ENCODE data around the gene TTC1.

The TTC1 gene

DNA sequence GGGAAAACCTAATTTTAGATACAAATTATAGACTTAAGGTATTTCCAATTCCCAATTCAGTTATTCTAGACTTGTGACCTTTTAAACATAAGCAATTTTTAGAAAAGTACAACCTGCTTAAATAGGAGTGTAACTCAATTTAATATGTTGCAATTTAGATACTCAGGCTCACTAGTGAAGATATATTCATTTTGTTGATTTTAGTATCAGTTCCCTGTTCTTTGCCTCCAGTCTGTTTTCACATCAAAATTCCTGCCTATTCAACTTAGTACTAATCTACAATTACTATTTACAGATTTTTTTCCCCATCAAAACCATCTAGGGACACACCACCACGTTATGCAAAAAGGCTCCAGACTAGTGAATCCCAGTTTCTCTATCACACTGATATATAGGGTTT, 79.9 kb downstream of the TTC1 start:
- TF ChIP-seq CREB1 (IDR thresholded peaks at IDR 0.05; ENCODE audit: low read depth) (no peak), EP300 (IDR thresholded peaks at IDR 0.05; ENCODE audit: borderline replicate concordance) (no peak), TCF12 (IDR thresholded peaks at IDR 0.05; ENCODE audit: low read depth) (no peak), YY1 (IDR thresholded peaks at IDR 0.05; ENCODE audit: low read depth) (no peak), NFIC (IDR thresholded peaks at IDR 0.05) (no peak), TEAD4 (IDR thresholded peaks at IDR 0.05) (no peak), CEBPB (IDR thresholded peaks at IDR 0.05) (no peak)
- TF ChIP-seq, protein P1, sequence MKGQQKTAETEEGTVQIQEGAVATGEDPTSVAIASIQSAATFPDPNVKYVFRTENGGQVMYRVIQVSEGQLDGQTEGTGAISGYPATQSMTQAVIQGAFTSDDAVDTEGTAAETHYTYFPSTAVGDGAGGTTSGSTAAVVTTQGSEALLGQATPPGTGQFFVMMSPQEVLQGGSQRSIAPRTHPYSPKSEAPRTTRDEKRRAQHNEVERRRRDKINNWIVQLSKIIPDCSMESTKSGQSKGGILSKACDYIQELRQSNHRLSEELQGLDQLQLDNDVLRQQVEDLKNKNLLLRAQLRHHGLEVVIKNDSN (IDR thresholded peaks at IDR 0.05): no peak
- TF ChIP-seq, protein P2, sequence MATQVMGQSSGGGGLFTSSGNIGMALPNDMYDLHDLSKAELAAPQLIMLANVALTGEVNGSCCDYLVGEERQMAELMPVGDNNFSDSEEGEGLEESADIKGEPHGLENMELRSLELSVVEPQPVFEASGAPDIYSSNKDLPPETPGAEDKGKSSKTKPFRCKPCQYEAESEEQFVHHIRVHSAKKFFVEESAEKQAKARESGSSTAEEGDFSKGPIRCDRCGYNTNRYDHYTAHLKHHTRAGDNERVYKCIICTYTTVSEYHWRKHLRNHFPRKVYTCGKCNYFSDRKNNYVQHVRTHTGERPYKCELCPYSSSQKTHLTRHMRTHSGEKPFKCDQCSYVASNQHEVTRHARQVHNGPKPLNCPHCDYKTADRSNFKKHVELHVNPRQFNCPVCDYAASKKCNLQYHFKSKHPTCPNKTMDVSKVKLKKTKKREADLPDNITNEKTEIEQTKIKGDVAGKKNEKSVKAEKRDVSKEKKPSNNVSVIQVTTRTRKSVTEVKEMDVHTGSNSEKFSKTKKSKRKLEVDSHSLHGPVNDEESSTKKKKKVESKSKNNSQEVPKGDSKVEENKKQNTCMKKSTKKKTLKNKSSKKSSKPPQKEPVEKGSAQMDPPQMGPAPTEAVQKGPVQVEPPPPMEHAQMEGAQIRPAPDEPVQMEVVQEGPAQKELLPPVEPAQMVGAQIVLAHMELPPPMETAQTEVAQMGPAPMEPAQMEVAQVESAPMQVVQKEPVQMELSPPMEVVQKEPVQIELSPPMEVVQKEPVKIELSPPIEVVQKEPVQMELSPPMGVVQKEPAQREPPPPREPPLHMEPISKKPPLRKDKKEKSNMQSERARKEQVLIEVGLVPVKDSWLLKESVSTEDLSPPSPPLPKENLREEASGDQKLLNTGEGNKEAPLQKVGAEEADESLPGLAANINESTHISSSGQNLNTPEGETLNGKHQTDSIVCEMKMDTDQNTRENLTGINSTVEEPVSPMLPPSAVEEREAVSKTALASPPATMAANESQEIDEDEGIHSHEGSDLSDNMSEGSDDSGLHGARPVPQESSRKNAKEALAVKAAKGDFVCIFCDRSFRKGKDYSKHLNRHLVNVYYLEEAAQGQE (IDR thresholded peaks at IDR 0.05; ENCODE audit: low read depth): no peak

DNA sequence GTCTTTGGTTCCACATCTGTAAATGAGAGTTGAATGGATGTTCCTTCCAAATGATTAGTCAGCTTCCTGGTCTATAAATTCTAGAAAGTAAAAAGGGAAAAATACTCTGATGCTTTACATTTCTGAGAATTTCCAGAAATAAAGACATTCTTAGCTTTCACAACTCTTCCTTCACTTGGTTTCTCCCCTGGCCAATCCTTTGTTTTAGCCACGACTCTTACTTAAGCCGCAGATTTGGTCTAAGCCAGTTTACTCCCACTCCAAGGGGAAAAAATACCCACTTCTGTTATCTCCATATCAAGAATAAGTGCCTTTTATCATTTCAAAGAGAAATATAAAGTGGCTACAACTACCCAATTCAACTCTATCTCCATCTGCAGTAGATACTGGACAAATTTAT, 80.6 kb downstream of the TTC1 start:
- TF ChIP-seq ZBTB7A (IDR thresholded peaks at IDR 0.05; ENCODE audit: low read depth): no peak
- TF ChIP-seq, protein P3, sequence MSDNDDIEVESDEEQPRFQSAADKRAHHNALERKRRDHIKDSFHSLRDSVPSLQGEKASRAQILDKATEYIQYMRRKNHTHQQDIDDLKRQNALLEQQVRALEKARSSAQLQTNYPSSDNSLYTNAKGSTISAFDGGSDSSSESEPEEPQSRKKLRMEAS (IDR thresholded peaks at IDR 0.05): no peak
- TF ChIP-seq, protein P1 (IDR thresholded peaks at IDR 0.05): no peak
- no peak for TF ChIP-seq EGR1 (IDR thresholded peaks at IDR 0.05)
- TF ChIP-seq YY1 (IDR thresholded peaks at IDR 0.05; ENCODE audit: low read depth): no peak
- TF ChIP-seq, protein P2 (IDR thresholded peaks at IDR 0.05; ENCODE audit: low read depth): no peak
- no peak for TF ChIP-seq CREB1 (IDR thresholded peaks at IDR 0.05; ENCODE audit: low read depth)
- no peak for TF ChIP-seq TAF1 (IDR thresholded peaks at IDR 0.05; ENCODE audit: low read depth)
- no peak for TF ChIP-seq NFIC (IDR thresholded peaks at IDR 0.05)
- no peak for TF ChIP-seq TEAD4 (IDR thresholded peaks at IDR 0.05)
- TF ChIP-seq CEBPB (IDR thresholded peaks at IDR 0.05): no peak

DNA sequence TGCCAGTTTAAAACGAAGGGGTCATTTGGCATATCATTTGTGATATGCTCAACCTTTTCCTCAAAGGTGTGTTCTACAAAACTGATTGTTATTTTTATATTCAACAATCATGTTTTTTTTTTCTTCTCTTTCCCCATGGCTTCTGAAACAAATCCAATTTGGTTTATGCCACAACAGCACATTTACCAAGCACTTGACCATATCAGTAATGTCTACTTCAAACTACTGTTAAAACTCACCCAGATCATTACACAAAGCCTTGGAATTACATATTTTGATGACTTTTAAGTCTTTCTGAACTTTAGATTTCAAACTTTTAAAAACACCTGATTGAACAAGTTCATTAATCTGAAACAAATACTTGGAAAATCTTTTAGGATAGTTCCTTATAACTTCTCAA, 81.1 kb downstream of the TTC1 start:
- TF ChIP-seq NFIC (IDR thresholded peaks at IDR 0.05) (no peak), TEAD4 (IDR thresholded peaks at IDR 0.05) (no peak), YY1 (IDR thresholded peaks at IDR 0.05; ENCODE audit: low read depth) (no peak), FOXM1 (IDR thresholded peaks at IDR 0.05; ENCODE audit: borderline replicate concordance, low read depth) (no peak), CREB1 (IDR thresholded peaks at IDR 0.05; ENCODE audit: low read depth) (no peak), RAD21 (IDR thresholded peaks at IDR 0.05; ENCODE audit: low read depth) (no peak), CEBPB (IDR thresholded peaks at IDR 0.05) (no peak), EP300 (IDR thresholded peaks at IDR 0.05; ENCODE audit: borderline replicate concordance) (no peak), EGR1 (IDR thresholded peaks at IDR 0.05) (no peak), TAF1 (IDR thresholded peaks at IDR 0.05; ENCODE audit: low read depth) (no peak), ZBTB7A (IDR thresholded peaks at IDR 0.05; ENCODE audit: low read depth) (no peak), TCF12 (IDR thresholded peaks at IDR 0.05; ENCODE audit: low read depth) (no peak)
- TF ChIP-seq, protein P1 (IDR thresholded peaks at IDR 0.05): no peak
- TF ChIP-seq, protein P3 (IDR thresholded peaks at IDR 0.05): no peak
- TF ChIP-seq, protein P2 (IDR thresholded peaks at IDR 0.05; ENCODE audit: low read depth): no peak

DNA sequence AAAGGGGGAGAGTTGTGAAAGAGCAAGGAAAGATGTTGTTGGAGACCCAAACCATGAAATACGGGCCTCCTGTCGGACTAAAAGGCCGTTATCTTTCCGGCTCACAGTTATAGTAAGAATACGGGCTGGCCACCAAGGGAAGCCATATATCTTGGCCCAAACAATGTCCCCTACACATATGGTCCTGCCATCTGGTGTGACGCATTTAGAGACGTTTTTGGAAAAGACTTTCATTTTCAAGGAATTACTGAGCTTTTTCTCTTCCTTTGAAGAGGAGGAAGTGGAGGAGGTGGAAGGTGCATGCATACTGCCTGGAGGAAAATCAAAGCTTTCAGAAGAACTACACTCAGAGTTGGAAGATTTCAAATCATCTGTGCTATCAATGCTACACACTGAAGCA, 83.6 kb downstream of the TTC1 start:
- TF ChIP-seq CREB1 (IDR thresholded peaks at IDR 0.05; ENCODE audit: low read depth): no peak
- no peak for TF ChIP-seq EP300 (IDR thresholded peaks at IDR 0.05; ENCODE audit: borderline replicate concordance)
- TF ChIP-seq TAF1 (IDR thresholded peaks at IDR 0.05; ENCODE audit: low read depth): no peak
